GM18502 (cell line): Measurements from ENCODE around the gene MAPK8IP1.
A peak's percentile ranks its signal among the peaks of the same experiment; 100 is the strongest.

ENCODE experiments used
- ATAC-seq: cut with Tn5 transposase; IDR thresholded peaks from one replicate; pipeline ENCODE4 v1.9.1; 2021; ENCODE audit warnings: mild to moderate bottlenecking; ENCODE audit not compliant: unreplicated experiment, poor library complexity

Gene MAPK8IP1

DNA sequence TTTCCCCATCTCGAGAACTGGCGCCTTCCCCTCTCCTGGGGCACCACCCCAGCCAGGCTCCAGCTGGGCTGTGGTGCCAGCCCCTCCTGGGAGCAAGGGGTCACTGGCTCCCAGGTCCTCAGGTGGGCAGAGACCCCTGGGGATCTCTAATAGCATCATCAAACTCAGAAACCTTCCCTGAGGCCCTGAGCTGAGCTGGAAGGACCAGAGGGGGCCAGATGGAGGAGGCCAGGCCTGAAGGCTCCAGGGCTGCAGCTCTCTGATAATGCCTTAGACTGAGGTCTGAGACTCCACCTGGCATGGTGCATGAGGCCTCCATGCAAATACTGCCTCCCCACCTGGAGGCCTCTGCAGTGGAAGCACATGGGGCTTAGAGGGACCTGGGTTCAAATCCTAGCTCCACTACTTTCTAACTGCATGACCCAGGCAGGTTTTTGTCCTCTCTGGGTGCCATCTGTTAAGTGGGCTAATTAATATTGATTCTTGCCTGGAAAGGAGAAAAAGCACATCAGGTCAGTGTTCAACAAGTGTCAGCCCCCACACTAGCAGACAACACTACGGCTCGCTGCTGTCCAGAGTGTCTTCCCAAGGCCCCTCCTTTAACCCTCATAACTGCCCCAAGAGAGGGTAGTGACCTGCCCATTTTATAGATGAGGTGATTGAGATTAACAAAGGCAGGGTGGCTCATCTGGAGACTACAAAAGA is 1.5 kb downstream of the MAPK8IP1 start:
- ATAC-seq: no peak

GRCh38 chr11:45887587-45887986 is 2.1 kb downstream of the MAPK8IP1 start:
- no peak for ATAC-seq

DNA sequence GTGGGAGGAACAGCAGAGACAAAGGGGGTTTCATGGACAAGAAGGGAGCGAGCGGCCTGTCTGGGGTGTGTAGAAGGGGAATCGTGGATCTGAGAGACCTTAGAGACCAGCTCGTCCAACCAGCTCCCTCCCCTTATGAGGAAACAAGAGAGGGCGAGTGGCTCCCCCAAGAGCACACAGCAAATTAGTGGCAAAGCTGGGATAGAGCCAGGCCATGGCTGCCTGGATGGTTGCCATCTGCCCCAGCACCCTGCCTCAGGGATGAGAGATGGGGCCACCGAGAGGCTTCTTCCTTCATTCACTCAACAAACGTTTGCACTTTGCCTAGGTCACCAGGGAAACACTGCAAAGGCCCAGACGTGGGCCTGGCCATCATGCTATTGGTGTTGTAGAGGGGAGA is 4.1 kb downstream of the MAPK8IP1 start:
- no peak for ATAC-seq

- no peak for ATAC-seq
These were observed 4.5 kb downstream of the MAPK8IP1 start for GRCh38 chr11:45889966-45890365.

GRCh38 chr11:45890886-45891550 is 5.6 kb downstream of the MAPK8IP1 start:
- no peak for ATAC-seq

DNA sequence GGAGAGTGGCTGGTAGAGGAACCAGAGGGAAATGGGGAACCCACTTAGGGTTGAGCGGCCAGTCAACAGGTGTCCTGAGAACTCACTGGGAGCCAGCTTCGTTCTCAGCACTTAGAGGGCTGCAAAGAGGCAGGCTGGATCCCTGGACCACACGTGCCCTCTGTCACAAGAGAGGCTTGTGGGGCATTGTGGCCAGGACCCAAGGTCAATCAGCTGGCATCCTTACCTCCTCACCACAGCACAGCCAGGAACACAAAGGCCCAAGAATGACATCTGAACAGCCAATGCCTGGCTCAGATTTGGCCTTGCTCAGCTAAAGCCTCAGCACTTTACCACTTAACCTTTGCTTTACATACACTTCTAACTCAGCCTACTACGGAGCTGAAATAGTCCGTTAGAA is 7.4 kb downstream of the MAPK8IP1 start:
- ATAC-seq: no peak

- no peak for ATAC-seq
These were observed 9.2 kb downstream of the MAPK8IP1 start for GRCh38 chr11:45894555-45895247.

DNA sequence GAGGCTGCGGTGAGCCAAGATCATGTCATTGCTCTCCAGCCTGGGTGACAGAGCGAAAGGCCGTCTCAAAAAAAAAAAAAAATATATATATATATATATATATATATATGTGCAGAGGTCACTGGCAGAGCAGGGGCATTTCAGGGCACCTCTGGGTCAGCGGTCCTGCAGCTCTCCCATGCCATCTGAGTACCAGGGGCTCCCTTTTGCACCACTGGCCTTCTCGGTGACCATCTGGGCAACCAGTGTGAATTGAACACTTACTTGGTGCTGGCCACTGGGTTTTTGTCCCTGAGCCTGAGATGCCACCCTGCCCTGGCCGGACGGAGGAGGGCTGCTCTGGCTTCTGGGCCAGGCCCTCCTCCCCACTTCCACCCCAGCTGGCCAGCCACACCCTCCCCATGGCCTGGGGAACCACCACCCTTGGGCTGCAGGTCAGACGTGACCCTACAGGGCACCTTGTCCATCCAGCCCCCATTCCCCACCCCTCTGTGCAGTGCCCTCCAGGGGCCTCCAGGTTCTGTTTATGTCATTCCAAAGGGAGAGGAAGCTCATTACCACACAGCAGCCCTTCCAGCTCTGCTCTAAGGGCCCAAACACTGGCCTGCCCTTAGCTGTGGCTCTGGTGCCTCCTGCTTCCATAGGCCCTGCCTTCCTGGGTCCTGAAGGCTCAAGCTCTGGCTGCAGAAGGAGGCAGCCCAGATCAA is 10.3 kb downstream of the MAPK8IP1 start:
- no peak for ATAC-seq

DNA sequence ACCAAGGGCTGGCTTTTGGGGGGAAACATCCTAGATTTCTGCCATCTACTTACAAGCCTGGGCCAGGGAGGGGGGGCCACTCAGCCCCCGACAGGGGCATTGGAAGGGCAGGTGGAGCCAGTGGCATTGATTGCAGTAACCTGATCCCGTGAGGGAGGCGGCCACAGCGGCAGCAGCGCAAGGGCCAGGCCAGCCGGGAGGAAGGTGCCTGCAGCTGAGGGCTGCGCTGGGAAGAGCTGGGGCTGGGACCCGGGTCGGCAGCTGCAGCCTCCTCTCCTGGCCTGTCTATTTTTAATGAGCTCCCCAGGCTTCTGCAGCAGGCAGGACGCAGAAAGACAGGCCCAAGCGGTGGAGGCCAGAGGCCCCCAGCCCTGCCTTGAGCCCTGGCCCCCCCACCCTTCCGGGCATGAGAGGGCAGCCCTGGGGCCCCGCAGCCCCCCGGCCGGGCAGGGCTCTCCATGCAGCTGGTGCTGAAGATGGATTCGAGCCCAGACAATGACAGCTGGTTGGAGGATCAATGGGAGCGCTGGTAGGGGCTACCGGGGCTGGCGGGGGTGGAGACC is 11.1 kb downstream of the MAPK8IP1 start:
- ATAC-seq: no peak

DNA sequence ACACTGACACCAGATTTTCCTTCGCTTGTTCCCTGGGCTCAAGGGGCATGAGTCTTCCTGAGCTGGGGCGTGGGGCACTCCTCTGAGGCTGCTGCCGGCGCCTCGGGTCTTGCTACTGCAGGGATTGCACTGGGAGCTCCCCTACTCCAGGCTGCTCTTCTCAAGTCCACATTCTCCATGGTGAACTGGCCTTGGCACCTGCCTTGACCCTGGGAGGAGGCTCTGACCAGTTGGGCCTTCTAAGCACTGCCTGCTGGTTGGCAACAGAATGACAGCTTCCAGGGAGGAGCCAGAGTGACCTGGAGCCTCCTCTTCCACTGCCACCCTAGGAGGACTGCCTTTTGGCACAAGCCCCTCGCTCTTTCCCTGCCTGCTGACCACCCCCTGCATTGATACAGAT is 12.1 kb downstream of the MAPK8IP1 start:
- ATAC-seq: no peak

DNA sequence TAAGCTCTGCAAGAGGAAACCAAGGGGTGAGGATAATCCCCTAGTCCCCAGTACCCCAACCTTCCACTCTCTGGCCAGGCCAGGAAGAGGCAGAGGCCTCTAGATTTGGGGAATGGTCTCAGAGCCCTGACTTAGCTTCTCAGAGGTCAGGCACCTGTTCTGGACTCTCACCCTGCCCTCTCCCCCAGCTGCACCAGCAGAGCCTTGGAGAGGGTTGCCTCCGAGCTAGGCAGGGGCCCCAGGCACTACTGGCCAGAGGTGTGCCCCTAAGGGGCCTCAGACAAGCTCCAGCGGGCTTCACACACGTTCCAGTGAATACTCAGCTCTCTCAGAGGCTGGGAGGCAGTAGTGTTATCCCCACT is 13.6 kb downstream of the MAPK8IP1 start:
- ATAC-seq: no peak

GRCh38 chr11:45899448-45900174 is 14.2 kb downstream of the MAPK8IP1 start:
- peak; percentile 71 for ATAC-seq

DNA sequence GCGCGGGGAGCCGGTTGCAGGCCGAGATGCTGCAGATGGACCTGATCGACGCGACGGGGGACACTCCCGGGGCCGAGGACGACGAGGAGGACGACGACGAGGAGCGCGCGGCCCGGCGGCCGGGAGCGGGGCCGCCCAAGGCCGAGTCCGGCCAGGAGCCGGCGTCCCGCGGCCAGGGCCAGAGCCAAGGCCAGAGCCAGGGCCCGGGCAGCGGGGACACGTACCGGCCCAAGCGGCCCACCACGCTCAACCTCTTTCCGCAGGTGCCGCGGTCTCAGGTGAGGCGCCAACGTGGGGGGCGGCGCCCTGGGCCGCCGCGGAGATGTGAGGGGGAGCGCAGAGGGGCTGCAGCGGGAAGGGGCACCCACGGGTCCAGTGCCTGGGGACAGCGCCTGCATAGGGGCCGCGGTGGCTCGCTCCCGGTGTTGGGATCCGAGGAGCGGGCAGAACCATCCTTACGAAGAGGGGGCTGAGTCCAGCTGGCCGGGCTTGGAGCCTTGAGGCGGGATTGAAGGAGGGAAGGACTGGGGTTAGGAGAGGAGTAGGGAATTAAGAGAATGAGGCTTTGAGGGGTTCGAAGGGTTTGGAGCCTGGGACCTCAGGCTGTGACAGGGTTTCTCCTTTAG is 14.8 kb downstream of the MAPK8IP1 start:
- peak; percentile 15 for ATAC-seq

DNA sequence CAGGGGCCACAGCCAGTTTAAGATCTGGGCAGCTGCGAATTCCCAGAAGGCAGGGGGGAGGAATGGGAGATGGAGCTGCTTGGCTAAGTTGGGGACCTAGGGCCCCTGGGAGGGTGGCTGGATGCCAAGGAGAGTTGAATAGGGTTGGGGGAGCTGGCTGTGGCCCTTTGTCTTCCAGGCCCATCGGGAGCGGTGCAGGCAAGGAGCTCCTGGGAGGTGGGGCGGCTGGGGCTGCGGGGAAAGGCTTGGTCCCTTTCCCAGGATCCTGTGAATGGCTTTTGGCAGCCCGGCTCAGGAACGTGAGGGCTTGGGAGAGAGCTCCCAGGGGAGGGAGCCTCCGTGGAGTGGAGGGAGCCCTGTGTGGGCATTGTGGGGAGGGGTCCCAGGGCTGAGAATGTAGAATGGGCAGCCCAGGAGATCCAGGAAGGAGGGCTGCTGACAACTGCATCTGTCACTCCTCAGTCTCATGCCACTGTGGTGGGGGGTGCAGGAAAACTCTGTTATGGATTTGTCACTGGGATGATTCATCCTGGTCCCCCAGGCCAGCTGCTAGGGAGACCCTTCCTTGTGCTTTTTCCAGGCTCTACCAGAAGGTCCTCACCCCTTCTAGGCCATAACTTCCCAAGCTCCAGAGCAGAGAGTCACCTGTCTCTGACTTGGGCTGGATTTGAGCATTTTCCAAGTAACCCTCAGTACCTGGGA is 15.6 kb downstream of the MAPK8IP1 start:
- no peak for ATAC-seq

- ATAC-seq: no peak
These were observed 16.2 kb downstream of the MAPK8IP1 start for GRCh38 chr11:45901626-45902025.

DNA sequence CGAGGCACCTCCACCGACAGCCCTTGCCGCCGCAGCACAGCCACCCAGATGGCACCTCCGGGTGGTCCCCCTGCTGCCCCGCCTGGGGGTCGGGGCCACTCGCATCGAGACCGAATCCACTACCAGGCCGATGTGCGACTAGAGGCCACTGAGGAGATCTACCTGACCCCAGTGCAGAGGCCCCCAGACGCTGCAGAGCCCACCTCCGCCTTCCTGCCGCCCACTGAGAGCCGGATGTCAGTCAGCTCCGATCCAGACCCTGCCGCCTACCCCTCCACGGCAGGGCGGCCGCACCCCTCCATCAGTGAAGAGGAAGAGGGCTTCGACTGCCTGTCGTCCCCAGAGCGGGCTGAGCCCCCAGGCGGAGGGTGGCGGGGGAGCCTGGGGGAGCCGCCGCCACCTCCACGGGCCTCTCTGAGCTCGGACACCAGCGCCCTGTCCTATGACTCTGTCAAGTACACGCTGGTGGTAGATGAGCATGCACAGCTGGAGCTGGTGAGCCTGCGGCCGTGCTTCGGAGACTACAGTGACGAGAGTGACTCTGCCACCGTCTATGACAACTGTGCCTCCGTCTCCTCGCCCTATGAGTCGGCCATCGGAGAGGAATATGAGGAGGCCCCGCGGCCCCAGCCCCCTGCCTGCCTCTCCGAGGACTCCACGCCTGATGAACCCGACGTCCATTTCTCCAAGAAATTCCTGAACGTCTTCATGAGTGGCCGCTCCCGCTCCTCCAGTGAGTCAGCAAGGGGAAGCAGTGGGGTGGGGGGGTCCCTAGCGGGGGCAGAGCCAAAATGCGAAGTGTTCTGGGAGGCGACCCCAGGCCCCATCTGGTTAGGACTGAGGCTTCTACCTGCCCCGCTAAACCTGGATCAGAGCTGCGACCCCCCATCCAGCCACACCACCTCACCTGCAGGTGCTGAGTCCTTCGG is 17.3 kb downstream of the MAPK8IP1 start:
- ATAC-seq: no peak

DNA sequence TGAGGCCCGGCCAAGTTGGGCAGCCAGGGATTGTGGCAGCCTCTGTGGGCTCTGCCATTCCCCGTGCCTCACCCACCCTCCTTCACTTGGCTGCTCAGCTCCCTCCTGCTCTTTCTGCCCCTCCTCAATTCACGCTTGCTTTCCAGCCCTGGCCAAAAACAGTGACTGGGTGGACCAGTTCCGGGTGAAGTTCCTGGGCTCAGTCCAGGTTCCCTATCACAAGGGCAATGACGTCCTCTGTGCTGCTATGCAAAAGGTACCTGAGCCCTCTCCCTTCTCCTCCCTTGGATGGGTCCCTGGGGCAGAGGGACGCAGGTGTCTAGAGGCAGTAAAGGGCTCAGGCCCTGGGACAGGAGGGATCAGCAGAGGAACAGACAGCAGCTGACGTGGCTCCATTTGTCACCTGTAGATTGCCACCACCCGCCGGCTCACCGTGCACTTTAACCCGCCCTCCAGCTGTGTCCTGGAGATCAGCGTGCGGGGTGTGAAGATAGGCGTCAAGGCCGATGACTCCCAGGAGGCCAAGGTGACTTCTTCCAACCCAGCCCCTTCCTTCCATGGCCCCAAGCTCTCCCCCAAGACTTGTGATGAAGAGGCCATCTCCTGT is 19.0 kb downstream of the MAPK8IP1 start:
- ATAC-seq: no peak

- ATAC-seq: no peak
These were observed 19.6 kb downstream of the MAPK8IP1 start for GRCh38 chr11:45905095-45905494.
